SK-N-SH treated with all-trans-retinoic acid at 6 μM for 48 hours (cell line): ENCODE results near the gene ADAT3.

Experiments used
- ATAC-seq: fragments of 200-7000 bp; cut with Tn5 transposase; 3 replicates; pipeline ENCODE4 v1.9.1; 2020; ENCODE audit warnings: mild to moderate bottlenecking, moderate library complexity
- ARNTL ChIP-seq: fragments of 450-650 bp; formaldehyde crosslinking; IDR thresholded peaks from 2 replicates; pipeline ENCODE4 v1.5.0; 2020; ENCODE audit warnings: low read depth, mild to moderate bottlenecking, moderate library complexity, borderline replicate concordance
- BACH2 ChIP-seq: fragments of 250-450 bp; sonication (Bioruptor Pico); IDR thresholded peaks from 2 replicates; pipeline ENCODE4 v1.9.0; 2021; ENCODE audit warnings: mild to moderate bottlenecking, borderline replicate concordance
- CREB5 ChIP-seq: fragments of 250-450 bp; sonication (Bioruptor Pico); IDR thresholded peaks from 2 replicates; pipeline ENCODE4 v1.5.1; 2020; ENCODE audit warnings: low read depth, mild to moderate bottlenecking, moderate library complexity
- CSDC2 ChIP-seq: fragments of 250-450 bp; sonication (Bioruptor Pico); IDR thresholded peaks from 2 replicates; pipeline ENCODE4 v1.5.0; 2020; ENCODE audit warnings: mild to moderate bottlenecking, moderate library complexity
- ESRRG ChIP-seq: fragments of 250-450 bp; sonication (Bioruptor Pico); IDR thresholded peaks from 2 replicates; pipeline ENCODE4 v1.6.1; 2021; ENCODE audit warnings: mild to moderate bottlenecking
- GLIS3 ChIP-seq: fragments of 250-450 bp; sonication (Bioruptor Pico); IDR thresholded peaks from 2 replicates; pipeline ENCODE4 v1.5.0; 2020; ENCODE audit warnings: mild to moderate bottlenecking, moderate library complexity
- ISL1 ChIP-seq: fragments of 250-450 bp; sonication (Bioruptor Pico); IDR thresholded peaks from 2 replicates; pipeline ENCODE4 v2.1.2; 2022; ENCODE audit warnings: mild to moderate bottlenecking, moderate library complexity
- OSR1 ChIP-seq: fragments of 250-450 bp; sonication (Bioruptor Pico); IDR thresholded peaks from 2 replicates; pipeline ENCODE4 v1.8.0; 2022; ENCODE audit warnings: moderate library complexity, mild to moderate bottlenecking, inconsistent platforms
- PATZ1 ChIP-seq: fragments of 250-450 bp; sonication (Bioruptor Pico); IDR thresholded peaks from 2 replicates; pipeline ENCODE4 v1.8.0; 2020; ENCODE audit warnings: mild to moderate bottlenecking, moderate library complexity, borderline replicate concordance
- POU6F1 ChIP-seq: fragments of 250-450 bp; sonication (Bioruptor Pico); IDR thresholded peaks from 2 replicates; pipeline ENCODE4 v1.8.0; 2021; ENCODE audit warnings: low read depth, mild to moderate bottlenecking, moderate library complexity, borderline replicate concordance
- RARB ChIP-seq: fragments of 250-450 bp; sonication (Bioruptor Pico); IDR thresholded peaks from 2 replicates; pipeline ENCODE4 v1.8.0; 2021; ENCODE audit warnings: mild to moderate bottlenecking, moderate library complexity
- SNAI2 ChIP-seq: fragments of 250-450 bp; sonication (Bioruptor Pico); IDR thresholded peaks from 2 replicates; pipeline ENCODE4 v1.5.0; 2020; ENCODE audit warnings: mild to moderate bottlenecking, moderate library complexity
- TCF4 ChIP-seq: fragments of 250-450 bp; sonication (Bioruptor Pico); IDR thresholded peaks from 2 replicates; pipeline ENCODE4 v1.8.0; 2021; ENCODE audit warnings: mild to moderate bottlenecking, moderate library complexity, borderline replicate concordance
- TOX ChIP-seq: fragments of 250-450 bp; sonication (Bioruptor Pico); IDR thresholded peaks from 2 replicates; pipeline ENCODE4 v1.8.0; 2021; ENCODE audit warnings: mild to moderate bottlenecking, moderate library complexity, borderline replicate concordance
- ZC3H10 ChIP-seq: fragments of 250-450 bp; sonication (Bioruptor Pico); IDR thresholded peaks from 2 replicates; pipeline ENCODE4 v1.5.1; 2021; ENCODE audit warnings: mild to moderate bottlenecking, moderate library complexity
- ZFP3 ChIP-seq: fragments of 250-450 bp; sonication (Bioruptor Pico); IDR thresholded peaks from 2 replicates; pipeline ENCODE4 v1.5.0; 2020; ENCODE audit warnings: mild to moderate bottlenecking, moderate library complexity
- ZFP30 ChIP-seq: fragments of 450-650 bp; formaldehyde crosslinking; IDR thresholded peaks from 2 replicates; pipeline ENCODE4 v1.5.0; 2022; ENCODE audit warnings: mild to moderate bottlenecking, moderate library complexity
- ZNF565 ChIP-seq: fragments of 450-650 bp; formaldehyde crosslinking; conservative IDR thresholded peaks from 2 replicates; pipeline ENCODE4 v1.5.0; 2020; ENCODE audit warnings: low read depth, mild to moderate bottlenecking, moderate library complexity
- ZNF70 ChIP-seq: fragments of 450-650 bp; formaldehyde crosslinking; IDR thresholded peaks from 2 replicates; pipeline ENCODE4 v1.5.0; 2020; ENCODE audit warnings: mild to moderate bottlenecking, moderate library complexity
- ZNF8 ChIP-seq: fragments of 450-650 bp; formaldehyde crosslinking; IDR thresholded peaks from 2 replicates; pipeline ENCODE4 v1.5.0; 2020; ENCODE audit warnings: mild to moderate bottlenecking, moderate library complexity
- TF ChIP-seq, protein P1 (sequence below): fragments of 250-450 bp; sonication (Bioruptor Pico); IDR thresholded peaks from 2 replicates; pipeline ENCODE4 v1.5.0; 2020; ENCODE audit warnings: mild to moderate bottlenecking, moderate library complexity
- TF ChIP-seq, protein P2 (sequence below): fragments of 250-450 bp; sonication (Bioruptor Pico); IDR thresholded peaks from 2 replicates; pipeline ENCODE4 v1.5.1; 2021; ENCODE audit warnings: mild to moderate bottlenecking, moderate library complexity

ADAT3 gene

GRCh38 chr19:1868971-1869370, 36.2 kb upstream of the ADAT3 start:
- TF ChIP-seq ZFP3 (CRISPR knock-in tag) = no peak
- TF ChIP-seq, protein P1, sequence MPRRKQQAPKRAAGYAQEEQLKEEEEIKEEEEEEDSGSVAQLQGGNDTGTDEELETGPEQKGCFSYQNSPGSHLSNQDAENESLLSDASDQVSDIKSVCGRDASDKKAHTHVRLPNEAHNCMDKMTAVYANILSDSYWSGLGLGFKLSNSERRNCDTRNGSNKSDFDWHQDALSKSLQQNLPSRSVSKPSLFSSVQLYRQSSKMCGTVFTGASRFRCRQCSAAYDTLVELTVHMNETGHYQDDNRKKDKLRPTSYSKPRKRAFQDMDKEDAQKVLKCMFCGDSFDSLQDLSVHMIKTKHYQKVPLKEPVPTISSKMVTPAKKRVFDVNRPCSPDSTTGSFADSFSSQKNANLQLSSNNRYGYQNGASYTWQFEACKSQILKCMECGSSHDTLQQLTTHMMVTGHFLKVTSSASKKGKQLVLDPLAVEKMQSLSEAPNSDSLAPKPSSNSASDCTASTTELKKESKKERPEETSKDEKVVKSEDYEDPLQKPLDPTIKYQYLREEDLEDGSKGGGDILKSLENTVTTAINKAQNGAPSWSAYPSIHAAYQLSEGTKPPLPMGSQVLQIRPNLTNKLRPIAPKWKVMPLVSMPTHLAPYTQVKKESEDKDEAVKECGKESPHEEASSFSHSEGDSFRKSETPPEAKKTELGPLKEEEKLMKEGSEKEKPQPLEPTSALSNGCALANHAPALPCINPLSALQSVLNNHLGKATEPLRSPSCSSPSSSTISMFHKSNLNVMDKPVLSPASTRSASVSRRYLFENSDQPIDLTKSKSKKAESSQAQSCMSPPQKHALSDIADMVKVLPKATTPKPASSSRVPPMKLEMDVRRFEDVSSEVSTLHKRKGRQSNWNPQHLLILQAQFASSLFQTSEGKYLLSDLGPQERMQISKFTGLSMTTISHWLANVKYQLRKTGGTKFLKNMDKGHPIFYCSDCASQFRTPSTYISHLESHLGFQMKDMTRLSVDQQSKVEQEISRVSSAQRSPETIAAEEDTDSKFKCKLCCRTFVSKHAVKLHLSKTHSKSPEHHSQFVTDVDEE (CRISPR knock-in tag) = no peak
- ATAC-seq = no peak

DNA sequence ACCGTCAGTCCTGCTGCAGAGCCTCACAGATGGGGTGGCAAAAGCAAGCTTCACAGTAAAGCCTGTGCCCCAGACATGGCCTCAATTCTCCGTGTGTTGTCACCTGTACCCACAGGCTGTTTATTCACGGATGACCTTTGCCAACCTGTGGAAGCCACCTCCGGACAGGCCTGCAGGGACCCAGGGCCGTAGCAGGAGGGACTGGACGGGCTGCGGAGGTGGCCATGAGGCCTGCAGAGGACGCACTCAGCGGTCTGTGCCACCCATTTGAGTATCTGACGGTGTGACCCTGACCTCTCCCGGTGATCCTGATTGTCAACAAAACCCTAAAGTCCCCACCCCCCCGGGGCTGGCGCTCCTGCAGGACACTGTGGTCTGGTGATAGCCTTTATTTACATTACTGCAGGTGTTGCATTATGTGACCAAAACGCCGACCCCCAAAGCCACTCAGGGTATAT, 34.0 kb upstream of the ADAT3 start:
- no peak for ATAC-seq
- TF ChIP-seq ZNF8 = no peak
- no peak for TF ChIP-seq GLIS3 (CRISPR knock-in tag)
- TF ChIP-seq, protein P2, sequence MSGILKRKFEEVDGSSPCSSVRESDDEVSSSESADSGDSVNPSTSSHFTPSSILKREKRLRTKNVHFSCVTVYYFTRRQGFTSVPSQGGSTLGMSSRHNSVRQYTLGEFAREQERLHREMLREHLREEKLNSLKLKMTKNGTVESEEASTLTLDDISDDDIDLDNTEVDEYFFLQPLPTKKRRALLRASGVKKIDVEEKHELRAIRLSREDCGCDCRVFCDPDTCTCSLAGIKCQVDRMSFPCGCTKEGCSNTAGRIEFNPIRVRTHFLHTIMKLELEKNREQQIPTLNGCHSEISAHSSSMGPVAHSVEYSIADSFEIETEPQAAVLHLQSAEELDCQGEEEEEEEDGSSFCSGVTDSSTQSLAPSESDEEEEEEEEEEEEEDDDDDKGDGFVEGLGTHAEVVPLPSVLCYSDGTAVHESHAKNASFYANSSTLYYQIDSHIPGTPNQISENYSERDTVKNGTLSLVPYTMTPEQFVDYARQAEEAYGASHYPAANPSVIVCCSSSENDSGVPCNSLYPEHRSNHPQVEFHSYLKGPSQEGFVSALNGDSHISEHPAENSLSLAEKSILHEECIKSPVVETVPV (CRISPR knock-in tag) = no peak
- TF ChIP-seq ZNF70 (CRISPR knock-in tag) = no peak
- TF ChIP-seq TOX (CRISPR knock-in tag) = no peak
- no peak for TF ChIP-seq RARB (CRISPR knock-in tag)
- TF ChIP-seq ZNF565 = no peak
- TF ChIP-seq CSDC2 (CRISPR knock-in tag) = no peak
- no peak for TF ChIP-seq ARNTL
- no peak for TF ChIP-seq BACH2
- TF ChIP-seq ISL1 (CRISPR knock-in tag) = no peak
- no peak for TF ChIP-seq SNAI2 (CRISPR knock-in tag)
- TF ChIP-seq OSR1 = no peak
- no peak for TF ChIP-seq ZFP3 (CRISPR knock-in tag)
- TF ChIP-seq ESRRG (CRISPR knock-in tag) = no peak
- no peak for TF ChIP-seq CREB5
- TF ChIP-seq, all 23 proteins: peak for 0

DNA sequence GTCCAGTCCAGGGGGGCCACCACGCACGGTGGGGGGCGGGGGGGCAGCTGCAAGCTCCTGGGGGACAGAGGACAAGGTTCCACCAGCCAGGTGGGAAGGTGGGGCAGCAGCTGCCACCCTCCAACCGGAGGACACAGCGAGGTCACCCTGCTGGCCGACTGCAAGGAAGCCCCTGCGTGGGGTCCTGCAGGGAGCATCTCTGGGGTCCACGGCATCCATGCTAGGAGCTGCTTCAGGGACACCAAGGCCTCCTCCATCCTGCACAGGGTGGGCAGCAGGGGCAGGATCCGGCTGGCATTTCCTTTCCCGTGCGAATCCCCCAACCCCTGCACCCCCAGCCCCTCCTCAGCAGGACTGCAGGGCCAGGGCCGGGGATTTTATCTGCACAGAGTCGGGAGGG, 33.6 kb upstream of the ADAT3 start:
- TF ChIP-seq ARNTL = no peak
- TF ChIP-seq ZC3H10 (CRISPR knock-in tag) = no peak
- ATAC-seq = no peak

DNA sequence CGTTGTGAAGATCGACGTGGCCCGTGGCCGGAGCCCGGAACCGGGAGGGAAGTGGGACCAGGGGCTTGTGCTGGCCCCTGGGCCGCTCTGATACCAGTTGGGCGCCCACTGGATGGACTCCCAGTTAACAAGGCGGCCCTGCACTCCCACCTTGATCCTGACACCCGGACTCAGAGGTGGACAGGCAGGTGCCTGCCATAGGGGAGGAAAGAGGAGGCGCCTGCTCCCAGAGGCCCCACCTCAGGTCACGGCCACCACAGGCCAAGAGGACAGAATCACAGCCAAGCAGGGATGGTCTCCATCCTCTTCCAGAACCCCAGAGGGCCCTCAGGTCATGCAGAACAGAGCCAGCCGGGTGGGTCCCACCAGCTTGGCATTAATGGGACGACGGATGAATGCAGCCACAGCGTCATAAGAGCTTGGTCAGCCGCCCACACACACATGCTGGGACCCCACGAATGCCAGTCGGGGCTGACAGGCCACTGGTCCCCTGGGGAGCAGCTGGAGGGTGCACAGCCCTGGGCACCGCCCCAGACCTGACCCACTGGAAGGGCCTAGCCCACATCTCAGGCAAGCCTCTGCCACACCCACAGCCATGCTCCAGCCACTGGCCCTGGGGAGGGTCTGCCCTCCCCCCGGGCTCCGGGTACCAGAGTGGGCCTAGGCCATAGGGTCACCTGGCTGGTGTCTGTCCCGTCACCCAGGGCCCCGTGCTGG, 32.2 kb upstream of the ADAT3 start:
- no peak for ATAC-seq
- TF ChIP-seq ZFP30 (CRISPR knock-in tag) (no peak), TCF4 (CRISPR knock-in tag) (no peak), ZNF565 (no peak), ZC3H10 (CRISPR knock-in tag) (no peak), PATZ1 (CRISPR knock-in tag) (no peak), POU6F1 (CRISPR knock-in tag) (no peak)
- TF ChIP-seq, protein P2 (CRISPR knock-in tag) = no peak
- TF ChIP-seq, all 23 proteins: peak for 0
